ENCODE results near the gene RNASET2. TPM values are rescaled to one million over a fixed set of nuclear protein-coding genes. Genes with fewer than 3 reads are reported as not detected.

Gene RNASET2
- total and polyA plus RNA-seq, 8 donors, result 25.2 to 61.4 (median 37.0) TPM

DNA sequence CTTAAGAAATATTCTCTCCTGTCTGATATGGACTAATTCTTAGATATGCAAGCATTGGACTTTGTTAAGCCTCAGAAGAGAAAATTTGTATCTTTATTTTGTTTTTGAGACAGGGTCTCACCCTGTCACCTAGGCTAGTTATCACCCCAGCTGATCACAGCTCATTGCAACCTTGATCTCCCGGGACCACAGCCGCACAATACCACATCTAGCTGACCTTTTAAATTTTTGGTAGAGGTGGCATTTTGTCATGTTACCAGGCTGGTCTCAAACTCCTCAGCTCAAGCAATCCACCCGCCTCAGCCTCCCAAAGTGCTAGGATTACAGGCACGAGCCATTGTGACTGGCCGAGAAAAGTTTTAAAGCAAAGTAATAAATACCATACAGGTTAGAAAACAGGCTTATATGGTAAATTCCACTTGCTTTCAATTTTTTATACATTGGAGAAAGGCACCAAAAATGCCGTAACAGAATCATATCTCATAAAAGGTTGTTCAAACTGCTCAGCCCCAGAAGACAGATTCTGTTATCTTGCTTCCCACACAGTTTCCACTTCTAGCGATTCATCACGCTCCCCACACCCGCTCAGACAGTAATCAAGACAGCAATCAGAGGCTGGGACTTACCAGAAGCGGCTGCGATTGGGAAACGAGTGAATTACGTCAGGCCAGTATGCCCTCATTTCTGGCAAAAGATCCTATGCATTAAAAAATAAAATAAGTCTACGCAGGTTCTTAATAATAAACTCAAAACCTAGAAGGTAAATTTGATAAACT lies 13.8 kb downstream of the RNASET2 start:
- no peak for FAIRE-seq
- DNase-seq, result no peak
- WGBS, 2 donors, result 90 to 91% methylated on average over 14 of the region's 14 CpGs
- no peak overlapping the region for H3K27ac ChIP-seq
- no peak overlapping the region for H3K4me3 ChIP-seq
- peak in 1 of 4 donors; percentile 20 for ATAC-seq
- peaks cover 0 to 9% (median 0%) of the 10 kb centered on the region in 3 donors for H3K36me3 ChIP-seq
- H3K27me3 ChIP-seq, result no peaks in the 10 kb centered on the region
- TF ChIP-seq, protein P1, sequence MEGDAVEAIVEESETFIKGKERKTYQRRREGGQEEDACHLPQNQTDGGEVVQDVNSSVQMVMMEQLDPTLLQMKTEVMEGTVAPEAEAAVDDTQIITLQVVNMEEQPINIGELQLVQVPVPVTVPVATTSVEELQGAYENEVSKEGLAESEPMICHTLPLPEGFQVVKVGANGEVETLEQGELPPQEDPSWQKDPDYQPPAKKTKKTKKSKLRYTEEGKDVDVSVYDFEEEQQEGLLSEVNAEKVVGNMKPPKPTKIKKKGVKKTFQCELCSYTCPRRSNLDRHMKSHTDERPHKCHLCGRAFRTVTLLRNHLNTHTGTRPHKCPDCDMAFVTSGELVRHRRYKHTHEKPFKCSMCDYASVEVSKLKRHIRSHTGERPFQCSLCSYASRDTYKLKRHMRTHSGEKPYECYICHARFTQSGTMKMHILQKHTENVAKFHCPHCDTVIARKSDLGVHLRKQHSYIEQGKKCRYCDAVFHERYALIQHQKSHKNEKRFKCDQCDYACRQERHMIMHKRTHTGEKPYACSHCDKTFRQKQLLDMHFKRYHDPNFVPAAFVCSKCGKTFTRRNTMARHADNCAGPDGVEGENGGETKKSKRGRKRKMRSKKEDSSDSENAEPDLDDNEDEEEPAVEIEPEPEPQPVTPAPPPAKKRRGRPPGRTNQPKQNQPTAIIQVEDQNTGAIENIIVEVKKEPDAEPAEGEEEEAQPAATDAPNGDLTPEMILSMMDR (IDR thresholded peaks at IDR 0.05), result no peak
- intact Hi-C loops (cut with DNase I), result no loop called here
- H3K4me1 ChIP-seq, result no peaks in the 10 kb centered on the region
- H3K9me3 ChIP-seq, result no peaks in the 10 kb centered on the region

DNA sequence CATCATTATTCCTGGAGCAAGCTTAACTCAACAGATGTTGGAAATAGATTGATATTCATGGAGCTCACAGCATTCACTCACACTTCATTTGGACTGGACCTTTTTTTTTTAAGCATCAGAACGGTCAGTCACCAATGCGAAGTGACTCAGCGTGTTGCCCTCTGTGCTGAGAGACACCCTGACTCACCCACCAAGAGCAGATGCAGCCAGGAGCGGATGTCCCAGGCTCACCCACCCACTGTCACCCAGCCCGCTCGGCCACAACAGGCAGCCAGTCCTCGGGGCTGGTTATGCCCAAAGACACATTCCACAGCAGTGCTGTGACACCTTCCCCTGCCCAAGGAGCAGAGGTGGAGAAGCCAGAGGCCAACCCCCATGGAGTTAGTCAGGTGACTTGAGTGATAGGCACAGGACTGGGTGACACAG lies 15.7 kb downstream of the RNASET2 start:
- Histone ChIP-seq H3K4me3 (no peak overlapping the region), H3K36me3 (peaks cover 0 to 10% (median 0%) of the 10 kb centered on the region in 3 donors), H3K27ac (no peak overlapping the region), H3K4me1 (no peaks in the 10 kb centered on the region), H3K9me3 (no peaks in the 10 kb centered on the region), H3K27me3 (no peaks in the 10 kb centered on the region)
- ATAC-seq (peak in 1 of 4 donors; percentile 25), DNase-seq (no peak), FAIRE-seq (no peak)
- intact Hi-C loops (cut with DNase I), result no loop called here
- 92 to 96% methylated on average over 7 of the region's 7 CpGs for WGBS, 2 donors
- TF ChIP-seq, protein P1 (IDR thresholded peaks at IDR 0.05), result no peak

DNA sequence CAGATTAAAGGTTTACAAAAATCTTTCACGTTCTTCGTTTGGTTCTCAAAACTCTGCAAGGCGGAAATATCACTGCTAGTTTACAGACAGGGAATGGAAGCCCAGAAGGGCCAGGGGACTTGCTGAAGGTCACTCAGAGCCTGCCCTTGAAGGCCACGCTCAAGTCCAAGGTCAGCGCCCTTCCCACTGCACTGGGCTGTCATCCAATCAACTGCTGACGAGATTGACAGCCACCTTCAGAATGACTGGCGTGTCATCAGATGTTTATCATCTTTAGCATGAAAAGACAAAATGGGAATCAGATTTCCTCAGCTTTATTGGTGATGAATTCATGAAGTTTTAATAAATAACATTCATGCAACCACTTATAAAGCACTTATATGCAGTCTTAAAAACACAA lies 16.5 kb downstream of the RNASET2 start:
- FAIRE-seq, result no peak
- peaks cover 0 to 10% (median 0%) of the 10 kb centered on the region in 3 donors for H3K36me3 ChIP-seq

DNA sequence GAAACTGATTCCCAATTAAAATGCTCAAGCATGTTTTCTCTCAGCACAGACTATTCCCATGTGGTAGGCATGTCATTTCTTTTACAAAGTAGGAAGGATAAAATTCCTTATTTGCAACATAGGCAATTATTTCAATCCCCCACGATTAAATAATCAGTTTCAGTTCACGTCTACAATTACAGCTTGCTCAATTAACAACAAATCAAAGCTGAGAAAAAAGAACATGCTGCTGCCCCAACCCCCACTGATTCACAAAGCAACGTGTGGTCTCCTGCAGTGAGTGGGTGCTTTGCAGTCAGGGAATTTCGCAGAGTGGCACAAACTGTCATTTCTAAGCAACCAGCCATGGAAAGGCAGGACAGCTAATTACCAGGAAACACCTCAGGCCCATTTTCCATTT lies 17.0 kb downstream of the RNASET2 start:
- intact Hi-C loops (cut with DNase I), result no loop called here
- ATAC-seq (no peak), DNase-seq (no peak), FAIRE-seq (no peak)
- Histone ChIP-seq H3K4me1 (no peaks in the 10 kb centered on the region), H3K27ac (no peak overlapping the region), H3K4me3 (no peak overlapping the region), H3K9me3 (no peaks in the 10 kb centered on the region), H3K27me3 (no peaks in the 10 kb centered on the region), H3K36me3 (peaks cover 0 to 10% (median 0%) of the 10 kb centered on the region in 3 donors)
- 84 to 86% methylated on average over 4 of the region's 4 CpGs for WGBS, 2 donors
- TF ChIP-seq, protein P1 (IDR thresholded peaks at IDR 0.05), result no peak

More for the DNA sequence above, 16.5 kb downstream of the RNASET2 start:
- TF ChIP-seq, protein P1 (IDR thresholded peaks at IDR 0.05), result no peak
- no peaks in the 10 kb centered on the region for H3K4me1 ChIP-seq
- intact Hi-C loops (cut with DNase I), result no loop called here
- ATAC-seq (no peak), DNase-seq (no peak)
- 66 to 68% methylated on average over 7 of the region's 7 CpGs for WGBS, 2 donors
- no peaks in the 10 kb centered on the region for H3K27me3 ChIP-seq
- no peak overlapping the region for H3K27ac ChIP-seq
- no peaks in the 10 kb centered on the region for H3K9me3 ChIP-seq
- no peak overlapping the region for H3K4me3 ChIP-seq

DNA sequence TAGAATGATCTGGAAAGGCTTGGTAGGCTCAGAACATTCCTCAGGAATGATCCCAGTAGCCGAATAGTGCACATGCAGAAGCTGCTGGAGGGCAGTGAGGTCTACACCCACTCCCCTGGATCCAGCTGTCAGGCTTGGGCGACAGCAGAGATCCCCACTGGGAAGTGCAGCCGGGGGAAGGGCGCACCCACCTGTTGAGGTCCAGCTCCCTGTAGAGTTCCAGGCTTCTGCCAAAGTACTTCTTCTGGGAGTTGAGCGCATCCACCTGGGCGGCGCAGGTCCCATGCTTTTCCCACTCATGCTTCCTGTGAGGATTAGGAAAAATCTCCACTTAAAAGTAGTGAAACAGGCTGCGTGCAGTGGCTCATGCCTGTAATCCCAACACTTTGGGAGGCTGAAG lies 17.6 kb downstream of the RNASET2 start:
- Histone ChIP-seq H3K27ac (no peak overlapping the region), H3K4me1 (no peaks in the 10 kb centered on the region), H3K27me3 (no peaks in the 10 kb centered on the region), H3K9me3 (no peaks in the 10 kb centered on the region), H3K36me3 (peaks cover 0 to 10% (median 0%) of the 10 kb centered on the region in 3 donors), H3K4me3 (no peak overlapping the region)
- 96 to 100% methylated on average over 8 of the region's 8 CpGs for WGBS, 2 donors
- DNase-seq (no peak), ATAC-seq (no peak), FAIRE-seq (no peak)
- intact Hi-C loops (cut with DNase I), result no loop called here
- TF ChIP-seq, protein P1 (IDR thresholded peaks at IDR 0.05), result no peak

Measured in pancreas (tissue), 10 donors.